H1 (cell line): Measurements from ENCODE around the gene MKNK2. TPM values are rescaled to one million over a fixed set of nuclear protein-coding genes. Genes with fewer than 3 reads are reported as not detected.

Experiments used
- CTCF ChIA-PET: fragments of 300-600 bp; sonication (Branson Sonifier 250); formaldehyde crosslinking; loops from one replicate; lab custom pipeline; 2021; ENCODE audit not compliant: partially characterized antibody; lab: Charles Lee
- POLR2A ChIA-PET: fragments of 300-600 bp; sonication (Branson Sonifier 250); formaldehyde crosslinking; loops from one replicate; lab custom pipeline; 2021; ENCODE audit warnings: inconsistent platforms; ENCODE audit not compliant: partially characterized antibody; lab: Charles Lee
- DNase-seq, 2 experiments: peaks; one replicate each; pipeline versions ENCODE4 v3.0.0 to v3.0.0-alpha.2; 2010 to 2022; ENCODE audit warnings: low spot score in 2 of 2, low read depth in 1 of 2, mixed read lengths in 1 of 2
- FAIRE-seq: peaks from 2 replicates; lab custom pipeline; 2011; peaks lifted over from hg19 to GRCh38; lab: Jason Lieb, UNC
- H2AFZ ChIP-seq: 2 replicates; pipeline ENCODE4 v1.8.1; 2012; ENCODE audit warnings: low read length, inconsistent platforms
- H2AK5ac ChIP-seq: 2 replicates; pipeline ENCODE4 v1.6.1; 2013; ENCODE audit warnings: low read depth, low read length
- H2BK120ac ChIP-seq: replicated peaks from 2 replicates; pipeline ENCODE3; 2013; ENCODE audit warnings: low read depth, low read length, inconsistent platforms
- H2BK12ac ChIP-seq: 2 replicates; pipeline ENCODE4 v1.6.1; 2013; ENCODE audit warnings: low read depth, low read length
- H2BK15ac ChIP-seq: 2 replicates; pipeline ENCODE4 v1.6.1; 2013; ENCODE audit warnings: low read length
- H2BK20ac ChIP-seq: 2 replicates; pipeline ENCODE4 v1.6.1; 2013; ENCODE audit warnings: low read length
- H2BK5ac ChIP-seq: 2 replicates; pipeline ENCODE4 v1.6.1; 2013; ENCODE audit warnings: low read depth, low read length
- H3K14ac ChIP-seq: 2 replicates; pipeline ENCODE4 v1.6.1; 2013; ENCODE audit warnings: inconsistent platforms; ENCODE audit not compliant: insufficient read length
- H3K18ac ChIP-seq: 2 replicates; pipeline ENCODE4 v1.6.1; 2013; ENCODE audit warnings: low read length; ENCODE audit errors: extremely low read depth
- H3K23ac ChIP-seq: 2 replicates; pipeline ENCODE4 v1.6.1; 2013; ENCODE audit warnings: inconsistent platforms; ENCODE audit not compliant: insufficient read length
- H3K23me2 ChIP-seq: 2 replicates; pipeline ENCODE4 v1.6.1; 2013; ENCODE audit warnings: low read depth, low read length
- H3K27ac ChIP-seq: 2 replicates; pipeline ENCODE4 v1.6.1; 2011; ENCODE audit warnings: low read depth, low read length, inconsistent platforms
- H3K27me3 ChIP-seq, 4 experiments: replicated peaks in 1 of 4; 1 replicate in 1 of 4; 2 replicates in 3 of 4; pipeline versions ENCODE4 v1.6.1 to v1.8.1; 2011 to 2013; ENCODE audit warnings: low read length in 3 of 4, mild to moderate bottlenecking in 3 of 4, inconsistent platforms in 2 of 4, mixed read lengths in 2 of 4, moderate library complexity in 1 of 4; ENCODE audit not compliant: control insufficient read depth in 3 of 4, insufficient read depth in 3 of 4; ENCODE audit errors: extremely low read depth in 1 of 4
- H3K36me3 ChIP-seq, 4 experiments: 2 replicates each; pipeline versions ENCODE4 v1.6.1 to v1.8.1; 2011 to 2013; ENCODE audit warnings: mild to moderate bottlenecking in 4 of 4, low read length in 3 of 4, moderate library complexity in 2 of 4, control low read depth in 1 of 4, inconsistent platforms in 1 of 4; ENCODE audit not compliant: insufficient read depth in 4 of 4, control insufficient read depth in 2 of 4
- H3K4ac ChIP-seq: replicated peaks from 2 replicates; pipeline ENCODE3; 2013; ENCODE audit warnings: low read length, low read depth, mixed read lengths, inconsistent platforms; ENCODE audit not compliant: insufficient read length
- H3K4me1 ChIP-seq, 4 experiments: replicated peaks in 1 of 4; 1 replicate in 1 of 4; 2 replicates in 3 of 4; pipeline versions ENCODE4 v1.6.1 to v1.8.1; 2011 to 2013; ENCODE audit warnings: low read length in 3 of 4, inconsistent platforms in 2 of 4, mixed read lengths in 1 of 4; ENCODE audit not compliant: insufficient read depth in 4 of 4, control insufficient read depth in 3 of 4
- H3K4me2 ChIP-seq, 2 experiments: 2 replicates each; pipeline versions ENCODE4 v1.6.1 to v1.8.1; 2011 to 2013; ENCODE audit warnings: low read depth in 2 of 2, low read length in 2 of 2, control low read depth in 1 of 2, inconsistent platforms in 1 of 2, mild to moderate bottlenecking in 1 of 2; ENCODE audit not compliant: insufficient read depth in 1 of 2
- H3K4me3 ChIP-seq, 4 experiments: fragments of 200-600, 300-600 bp in 1 of 4; sonication (generic), shearing (Covaris generic), sonication (Bioruptor Twin) in 1 of 4; 2 replicates each; pipeline versions ENCODE4 v1.5.1 to v1.8.1; 2011 to 2016; ENCODE audit warnings: low read length in 4 of 4, low read depth in 3 of 4, control low read depth in 2 of 4, inconsistent platforms in 2 of 4, mild to moderate bottlenecking in 2 of 4, mixed read lengths in 1 of 4, moderate library complexity in 1 of 4; ENCODE audit not compliant: insufficient read depth in 2 of 4; ENCODE audit errors: extremely low read depth in 1 of 4
- H3K56ac ChIP-seq: replicated peaks from 2 replicates; pipeline ENCODE3; 2013; ENCODE audit warnings: low read depth, mild to moderate bottlenecking, mixed read lengths, low read length, inconsistent platforms; ENCODE audit not compliant: insufficient read length
- H3K79me1 ChIP-seq: 2 replicates; pipeline ENCODE4 v1.6.1; 2013; ENCODE audit warnings: low read depth, low read length, control low read depth
- H3K79me2 ChIP-seq, 2 experiments: 2 replicates each; pipeline versions ENCODE4 v1.6.1 to v1.8.1; 2012 to 2013; ENCODE audit warnings: low read length in 2 of 2, mild to moderate bottlenecking in 2 of 2, inconsistent platforms in 1 of 2; ENCODE audit not compliant: insufficient read depth in 2 of 2, control insufficient read depth in 1 of 2
- H3K9ac ChIP-seq, 4 experiments: replicated peaks in 1 of 4; 1 replicate in 1 of 4; 2 replicates in 3 of 4; pipeline versions ENCODE4 v1.6.1 to v1.8.1; 2011 to 2013; ENCODE audit warnings: low read depth in 3 of 4, low read length in 3 of 4, control low read depth in 2 of 4, mild to moderate bottlenecking in 2 of 4, moderate library complexity in 2 of 4, inconsistent platforms in 1 of 4; ENCODE audit errors: extremely low read depth in 1 of 4
- H3K9me3 ChIP-seq, 2 experiments: 2 replicates each; pipeline versions ENCODE4 v1.6.1 to v1.8.1; 2012 to 2013; ENCODE audit warnings: mild to moderate bottlenecking in 2 of 2, moderate library complexity in 2 of 2, control low read depth in 1 of 2, inconsistent platforms in 1 of 2, low read depth in 1 of 2, low read length in 1 of 2, mixed read lengths in 1 of 2; ENCODE audit not compliant: insufficient read depth in 2 of 2
- H4K20me1 ChIP-seq, 2 experiments: replicated peaks in 1 of 2; 2 replicates each; pipeline versions ENCODE3 to v1.8.1; 2011 to 2013; ENCODE audit warnings: inconsistent platforms in 2 of 2, low read length in 2 of 2, mild to moderate bottlenecking in 1 of 2; ENCODE audit not compliant: insufficient read depth in 2 of 2, control insufficient read depth in 1 of 2
- H4K5ac ChIP-seq: 2 replicates; pipeline ENCODE4 v1.6.1; 2013; ENCODE audit warnings: low read length, low read depth, mixed read lengths, inconsistent platforms; ENCODE audit not compliant: insufficient read length
- H4K8ac ChIP-seq: 2 replicates; pipeline ENCODE4 v1.8.0; 2013; ENCODE audit warnings: mild to moderate bottlenecking, moderate library complexity, low read length, inconsistent platforms; ENCODE audit not compliant: insufficient read depth; ENCODE audit errors: extremely low read depth
- H4K91ac ChIP-seq: replicated peaks from 2 replicates; pipeline ENCODE3; 2013; ENCODE audit warnings: low read length, mixed read lengths, inconsistent platforms; ENCODE audit not compliant: insufficient read length
- CBX8 ChIP-seq: fragments of 300-800, 300-1000 bp; sonication (generic); IDR thresholded peaks from 2 replicates; pipeline ENCODE4 v1.7.1; 2016; ENCODE audit warnings: low read depth, low read length, borderline replicate concordance
- CHD2 ChIP-seq: IDR thresholded peaks from 2 replicates; pipeline ENCODE4 v1.6.1; 2012; ENCODE audit warnings: low read length, improper control_type of control experiment
- EGR1 ChIP-seq: IDR thresholded peaks from 2 replicates; pipeline ENCODE4 v1.6.1; 2011; ENCODE audit warnings: low read depth, low read length, borderline replicate concordance
- MAFK ChIP-seq: IDR thresholded peaks from 2 replicates; pipeline ENCODE4 v1.6.1; 2012; ENCODE audit warnings: low read depth, mild to moderate bottlenecking, improper control_type of control experiment, low read length
- MAX ChIP-seq: IDR thresholded peaks from 2 replicates; pipeline ENCODE4 v1.6.1; 2012; ENCODE audit warnings: inconsistent platforms
- SIX5 ChIP-seq: IDR thresholded peaks from 2 replicates; pipeline ENCODE4 v1.6.1; 2011; ENCODE audit warnings: mild to moderate bottlenecking, low read depth, low read length
- SRF ChIP-seq: IDR thresholded peaks from 2 replicates; pipeline ENCODE4 v1.6.1; 2011; ENCODE audit warnings: mild to moderate bottlenecking, low read depth, low read length, moderate library complexity
- ZNF274 ChIP-seq: IDR thresholded peaks from 2 replicates; pipeline ENCODE4 v1.7.0; 2012; ENCODE audit warnings: low read length, borderline replicate concordance; ENCODE audit errors: extremely low read depth
- WGBS, 2 experiments: shearing (Covaris generic) in 1 of 2; methylation state at CpG; one replicate each; pipeline versions ENCODE4 v1.1.6 to v1.1.7; 2013 to 2015; ENCODE audit warnings: low lambda C conversion rate in 2 of 2, mixed read lengths in 2 of 2, inconsistent platforms in 1 of 2, low coverage in 1 of 2, missing lambda C conversion rate in 1 of 2; ENCODE audit not compliant: insufficient replicate concordance in 2 of 2, insufficient coverage in 1 of 2, insufficient read length in 1 of 2; ENCODE audit errors: extremely low coverage in 1 of 2, missing lambda C conversion rate in 1 of 2; 5-methylcytosine and 5-hydroxymethylcytosine counted together
- polyA plus RNA-seq, 7 experiments: library from polyadenylated mRNA; depleted of rRNA in 3 of 7; stranded (reverse) in 5 of 7; unstranded in 2 of 7; fragments of >200 nt in 5 of 7; fragments of 200-250 nt in 2 of 7; gene quantifications; 1 replicate in 5 of 7; 2 replicates in 1 of 7; 4 replicates in 1 of 7; pipeline versions ENCODE4 v1.2.1 to v1.2.3, GENCODE V29; 2011 to 2013; ENCODE audit warnings: missing spikeins in 2 of 7, mixed read lengths in 2 of 7
- total RNA-seq: library from RNA; stranded (reverse); fragmentation: NEBNext Ultra II Directional; extraction: Animal tissue kit (Norgen Biotek cat#: 25700); gene quantifications from 2 replicates; pipeline ENCODE4 v1.2.1, GENCODE V29; 2021

MKNK2 gene
- total and polyA plus RNA-seq, 2 of the 8 experiments (the other 6 are each of a cell fraction or from before 2014, with no cell fraction given): 163 to 166 TPM

DNA sequence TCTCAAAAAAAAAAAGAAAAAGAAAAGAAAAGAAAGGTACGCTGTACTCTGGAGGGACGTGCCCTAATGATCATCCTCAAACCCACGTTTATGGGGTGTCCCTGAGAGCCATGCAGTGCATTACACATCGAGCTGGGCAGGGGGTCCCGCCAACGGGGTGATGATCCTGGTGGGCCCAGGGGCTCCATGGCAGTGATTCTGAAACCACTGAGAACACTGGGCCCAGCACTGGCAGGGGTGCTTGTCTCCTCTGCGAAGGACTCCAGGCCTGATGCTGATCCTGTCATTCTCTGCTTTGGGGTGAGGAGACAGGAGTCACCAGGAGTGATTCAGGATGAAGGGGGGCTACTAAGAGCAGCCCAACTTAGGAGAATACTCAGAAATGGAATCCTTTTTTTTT lies 26.4 kb upstream of the MKNK2 start:
- H3K27ac ChIP-seq: no peak overlapping the region
- no peaks in the 10 kb centered on the region for H3K27me3 ChIP-seq
- H2BK15ac ChIP-seq: no peak overlapping the region
- no peak overlapping the region for H2BK20ac ChIP-seq
- no peaks in the 10 kb centered on the region for H3K79me1 ChIP-seq
- WGBS, 2 experiments: 86% methylated on average over 7 of the region's 7 CpGs; no CpG with 5 or more reads in 1 of the 2 experiments
- no peak overlapping the region for H2BK12ac ChIP-seq
- no peak overlapping the region for H3K4me3 ChIP-seq
- H3K18ac ChIP-seq: no peak overlapping the region
- H3K79me2 ChIP-seq: no peaks in the 10 kb centered on the region
- DNase-seq: no peak
- no peak overlapping the region for H3K23ac ChIP-seq
- CTCF ChIA-PET: interaction anchor here (1.4 to 2.0 kb wide), 3 partner anchors 7 to 177 kb away, joined by 3 to 4 read pairs (median 3); no protein-coding TSS in a partner anchor
- H3K23me2 ChIP-seq: no peaks in the 10 kb centered on the region
- H2AFZ ChIP-seq: no peak overlapping the region
- H2AK5ac ChIP-seq: no peak overlapping the region
- no peak overlapping the region for H3K14ac ChIP-seq
- no peak overlapping the region for H3K4me2 ChIP-seq
- TF ChIP-seq ZNF274 (no peak), EGR1 (no peak), SRF (no peak), CBX8 (no peak), MAFK (no peak), CHD2 (no peak), SIX5 (no peak), MAX (no peak)
- FAIRE-seq: no peak
- no peak overlapping the region for H2BK5ac ChIP-seq
- no peak overlapping the region for H4K8ac ChIP-seq
- H3K9ac ChIP-seq: no peak overlapping the region
- H4K91ac ChIP-seq: no peak overlapping the region
- no peak overlapping the region for H4K5ac ChIP-seq
- no peak overlapping the region for H2BK120ac ChIP-seq
- no peaks in the 10 kb centered on the region for H3K4me1 ChIP-seq
- H3K36me3 ChIP-seq: peaks cover 0 to 3% (median 0%) of the 10 kb centered on the region in 4 experiments; a peak in 3 of 8 replicates
- no peak overlapping the region for H3K4ac ChIP-seq
- POLR2A ChIA-PET: interaction anchor here (1.6 kb wide), 1 partner anchor 45 kb away, joined by 3 read pairs; no protein-coding TSS in a partner anchor
- no peaks in the 10 kb centered on the region for H3K9me3 ChIP-seq
- no peaks in the 10 kb centered on the region for H4K20me1 ChIP-seq
- no peak overlapping the region for H3K56ac ChIP-seq
